NCI-H460 (cell line): Measurements from ENCODE around the gene TANGO2. TPM values are rescaled to one million over a fixed set of nuclear protein-coding genes. Genes with fewer than 3 reads are reported as not detected.
"Not testable (repeated sequence)": the region's sequence is repeated elsewhere in the genome, so short reads cannot be mapped to it uniquely, and the experiment has no call there.

Source experiments
- DNase-seq: peaks from one replicate; pipeline ENCODE4 v3.0.0-alpha.2; 2016; ENCODE audit warnings: low read depth; ENCODE audit errors: extremely low read depth
- total RNA-seq: library from RNA; depleted of rRNA; stranded (reverse); fragments of >200 nt; shearing (Covaris generic); gene quantifications from 2 replicates; pipeline ENCODE4 v1.2.3, GENCODE V29; 2014

TANGO2 gene
- total RNA-seq, 1 experiment from 2014 or later: 13.0 TPM

GRCh38 chr22:20060700-20061480, 40.0 kb downstream of the TANGO2 start:
- DNase-seq: no peak

- DNase-seq: no peak
Observed at GRCh38 chr22:20061481-20061861, 40.6 kb downstream of the TANGO2 start.

DNA sequence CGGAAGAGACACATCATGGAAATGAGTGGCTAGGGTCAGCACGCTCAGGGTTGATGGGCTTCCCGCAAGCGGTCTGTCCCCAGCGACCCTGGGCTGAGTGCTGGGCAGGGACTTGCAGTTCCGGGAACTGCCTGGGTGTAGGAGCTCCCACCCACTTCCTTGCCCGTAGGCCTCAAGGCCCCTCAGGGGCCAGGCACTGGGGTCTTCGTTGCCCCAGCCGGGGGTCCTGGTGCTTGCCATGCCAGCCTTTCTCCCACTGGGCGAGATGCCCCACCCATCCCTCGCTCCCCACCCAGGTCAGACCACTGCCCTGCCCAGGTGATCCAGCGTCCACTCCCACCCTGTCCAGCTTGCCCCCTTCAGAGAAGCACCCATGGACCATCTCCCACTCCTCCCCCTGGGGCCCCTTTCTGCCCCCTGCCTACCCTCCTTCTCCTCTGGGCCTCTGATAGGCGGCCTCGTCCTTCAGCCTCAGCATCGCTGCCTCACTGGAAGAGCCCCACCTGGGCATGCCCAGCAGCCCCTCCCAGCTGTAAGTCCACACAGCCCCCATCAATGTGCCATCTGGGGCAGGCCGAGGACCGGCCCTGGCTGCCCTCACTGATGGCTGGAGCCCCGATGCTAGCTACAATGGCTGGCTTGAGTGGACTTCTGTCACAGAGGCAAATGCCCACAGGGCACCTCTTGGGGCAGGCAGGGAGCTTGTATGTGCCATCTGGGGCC, 41.3 kb downstream of the TANGO2 start:
- DNase-seq: no peak

GRCh38 chr22:20062766-20063083, 41.8 kb downstream of the TANGO2 start:
- DNase-seq: no peak

DNA sequence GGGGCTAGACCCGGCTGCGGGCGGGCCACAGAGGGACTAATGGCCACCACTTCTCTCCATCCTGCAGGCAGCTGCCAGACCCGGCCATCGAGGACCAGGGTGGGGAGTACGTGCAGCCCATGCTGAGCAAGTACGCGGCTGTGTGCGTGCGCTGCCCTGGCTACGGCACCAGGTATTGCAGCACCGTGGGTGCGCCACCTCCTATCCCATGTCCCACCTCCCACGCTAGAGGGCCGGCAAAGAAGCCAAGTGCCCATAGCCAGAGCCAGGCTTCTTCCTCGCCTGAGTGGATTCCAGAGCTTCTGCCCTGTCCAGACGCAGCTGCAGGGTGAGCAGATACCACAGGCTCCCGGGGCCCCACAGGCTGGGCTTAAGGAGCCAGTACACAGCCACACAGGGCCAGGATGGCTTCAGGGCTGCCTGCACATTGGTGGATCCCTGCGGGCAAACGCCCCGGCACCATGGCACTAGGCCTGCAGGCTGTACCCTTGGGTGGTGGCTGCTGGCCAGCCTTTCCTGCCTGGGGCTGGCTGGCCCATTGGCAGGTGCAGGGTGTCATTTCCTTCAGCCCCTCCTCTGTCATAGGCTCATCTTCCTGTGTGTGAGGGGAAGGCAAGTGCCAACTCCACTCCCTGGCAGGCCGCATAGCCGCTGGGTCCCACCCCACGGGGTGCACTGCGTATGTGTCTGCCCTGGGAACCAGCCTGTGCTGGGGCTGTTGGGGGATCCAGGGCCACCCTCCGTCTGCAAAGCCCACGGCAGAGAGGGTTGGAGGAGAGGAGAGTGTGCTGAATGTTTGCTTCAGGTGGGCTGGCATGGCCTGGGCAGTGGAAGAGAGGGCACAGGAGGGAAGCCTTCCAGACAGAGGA, 42.6 kb downstream of the TANGO2 start:
- DNase-seq: no peak

DNA sequence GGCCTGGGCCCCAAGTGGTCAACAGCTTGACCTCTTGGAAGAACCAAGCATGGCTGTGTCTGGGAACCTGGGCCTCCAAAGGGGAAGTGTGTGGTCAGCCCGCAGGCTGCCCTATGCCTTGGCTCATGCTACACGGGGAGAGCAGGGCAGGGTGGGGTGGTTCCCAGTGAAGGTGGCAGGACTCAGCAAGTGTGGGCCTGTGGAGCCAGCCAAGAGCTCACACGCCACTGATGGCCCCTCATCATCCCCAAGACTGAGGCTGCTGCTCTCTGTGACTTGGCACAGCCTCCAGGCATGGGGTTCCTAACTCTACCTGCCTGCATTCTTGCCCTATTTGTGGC, 43.2 kb downstream of the TANGO2 start:
- DNase-seq: no peak

DNA sequence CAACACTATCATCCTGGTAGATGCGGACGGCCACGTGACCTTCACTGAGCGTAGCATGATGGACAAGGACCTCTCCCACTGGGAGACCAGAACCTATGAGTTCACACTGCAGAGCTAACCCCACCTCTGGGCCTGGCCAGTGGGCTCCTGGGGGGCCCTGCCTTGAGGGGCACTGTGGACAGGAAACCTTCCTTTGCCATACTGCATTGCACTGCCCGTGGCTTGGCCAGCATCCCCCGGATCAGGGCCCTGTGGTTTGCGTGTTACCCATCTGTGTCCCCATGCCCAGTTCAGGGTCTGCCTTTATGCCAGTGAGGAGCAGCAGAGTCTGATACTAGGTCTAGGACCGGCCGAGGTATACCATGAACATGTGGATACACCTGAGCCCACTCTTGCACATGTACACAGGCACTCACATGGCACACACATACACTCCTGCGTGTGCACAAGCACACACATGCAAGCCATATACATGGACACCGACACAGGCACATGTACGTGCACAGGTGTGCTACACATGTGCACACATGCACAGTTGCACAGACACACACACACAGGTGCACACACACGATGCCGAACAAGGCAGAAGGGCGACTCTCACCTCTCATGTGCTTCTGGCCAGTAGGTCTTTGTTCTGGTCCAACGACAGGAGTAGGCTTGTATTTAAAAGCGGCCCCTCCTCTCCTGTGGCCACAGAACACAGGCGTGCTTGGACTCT, 43.8 kb downstream of the TANGO2 start:
- no peak for DNase-seq

DNA sequence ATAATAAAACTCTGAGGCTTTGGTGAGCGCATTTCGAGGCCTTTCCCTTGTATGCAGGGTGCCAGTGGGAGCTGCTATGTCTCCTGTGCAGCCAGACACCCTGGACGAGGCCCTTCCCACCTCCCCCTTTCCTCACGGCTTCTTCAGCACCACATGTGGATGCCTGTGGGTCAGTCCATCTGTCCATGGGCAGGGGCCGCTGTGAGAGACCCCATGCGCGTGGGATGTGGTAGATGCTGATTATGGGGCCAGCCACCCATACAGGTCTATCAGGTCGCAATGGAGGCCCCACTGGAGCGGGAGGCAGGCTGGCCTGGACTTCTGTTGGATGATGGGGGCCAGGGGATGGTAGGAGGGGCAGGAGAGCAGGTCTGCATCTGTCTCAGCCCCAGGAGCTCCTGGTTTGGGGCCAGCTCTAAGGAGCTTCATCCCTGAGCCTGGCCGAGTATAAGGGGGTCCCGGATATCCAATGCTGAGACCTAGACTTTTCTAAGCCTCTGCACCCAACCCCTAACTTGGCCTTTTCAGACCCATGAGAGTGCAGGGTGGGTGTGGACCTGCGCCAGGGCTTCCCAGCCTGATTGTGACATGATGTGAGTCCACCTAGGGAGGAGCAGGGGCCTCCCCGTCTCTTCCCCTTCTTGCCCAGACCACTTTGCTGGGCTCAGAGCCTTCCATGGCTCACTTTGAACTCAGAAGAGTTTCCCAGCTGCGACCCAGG, 45.1 kb downstream of the TANGO2 start:
- no peak for DNase-seq

DNA sequence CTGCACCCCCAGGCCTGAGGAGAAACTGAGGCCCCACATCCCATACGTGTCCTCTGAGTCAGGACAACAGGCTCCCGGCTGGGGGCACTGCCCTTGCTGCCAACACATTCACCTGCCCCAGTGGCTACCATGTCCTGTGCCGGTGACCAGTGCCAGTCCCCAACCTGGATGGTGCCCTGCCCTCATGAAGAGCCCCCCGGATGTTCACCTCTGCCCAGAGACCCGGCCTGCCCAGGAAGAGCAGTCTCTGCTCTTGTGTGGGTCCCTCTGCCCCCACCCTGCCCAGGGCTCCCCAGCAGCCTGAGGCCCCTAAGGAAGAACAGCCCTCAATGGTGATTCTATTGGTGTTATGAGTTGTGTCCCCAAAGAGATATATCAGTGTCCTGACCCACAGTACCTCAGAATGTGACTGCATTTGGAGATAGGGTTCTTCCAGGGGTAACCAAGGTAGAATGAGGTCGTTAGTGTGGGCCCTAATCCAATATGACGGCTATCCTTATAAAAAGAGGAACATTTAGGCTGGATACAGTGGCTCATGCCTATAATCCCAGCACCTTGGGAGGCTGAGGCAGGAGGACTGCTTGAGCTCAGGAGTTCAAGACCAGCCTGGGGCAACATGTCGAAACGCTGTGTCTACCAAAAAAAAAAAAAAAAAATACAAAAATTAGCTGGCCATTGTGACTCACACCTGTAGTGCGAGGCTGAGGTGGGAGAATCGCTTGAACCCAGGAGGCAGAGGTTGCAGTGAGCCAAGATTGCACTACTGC, 45.9 kb downstream of the TANGO2 start:
- DNase-seq: no peak

GRCh38 chr22:20067384-20067682, 46.4 kb downstream of the TANGO2 start:
- not testable (repeated sequence) for DNase-seq

GRCh38 chr22:20068640-20069039, 47.7 kb downstream of the TANGO2 start:
- DNase-seq: no peak

- no peak for DNase-seq
Observed at GRCh38 chr22:20069331-20070042, 48.6 kb downstream of the TANGO2 start.

GRCh38 chr22:20071524-20071972, 50.6 kb downstream of the TANGO2 start:
- no peak for DNase-seq

GRCh38 chr22:20076627-20077172, 55.8 kb downstream of the TANGO2 start:
- DNase-seq: no peak

DNA sequence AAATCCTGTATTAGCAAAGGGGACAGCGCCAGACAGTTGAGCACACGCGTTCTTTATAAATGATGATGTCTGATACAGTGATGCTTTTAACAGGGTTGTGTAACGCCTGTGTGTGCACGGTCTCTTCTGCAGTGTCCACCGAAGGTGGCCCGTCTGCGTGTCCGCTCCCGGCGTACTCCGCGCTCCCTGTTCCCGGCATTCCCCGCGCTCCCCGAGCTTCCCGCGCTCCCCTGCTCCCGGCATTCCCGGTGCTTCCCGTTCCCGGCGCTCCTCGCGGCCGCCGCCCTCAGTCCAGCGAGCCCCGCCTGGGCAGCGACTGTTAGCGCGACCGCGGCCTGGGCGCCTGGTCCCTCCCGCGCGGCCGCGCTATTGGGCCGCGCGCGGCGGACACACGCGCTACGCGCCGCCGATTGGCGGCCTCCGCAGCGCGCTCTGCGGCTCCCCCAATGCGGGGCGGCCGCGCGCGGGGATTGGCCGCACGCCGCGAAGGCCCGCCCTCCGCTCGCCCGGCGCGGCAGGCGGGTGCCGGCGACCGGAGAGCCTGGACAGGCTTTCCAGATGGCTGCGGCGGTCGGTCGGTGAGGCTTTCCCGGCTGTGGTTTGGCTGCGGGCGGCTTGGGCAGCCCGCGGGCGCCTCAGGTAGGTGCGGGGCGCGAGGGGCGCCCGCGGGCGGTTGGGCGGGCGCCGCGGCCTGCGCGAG, 59.0 kb downstream of the TANGO2 start, which contains the start of gene DGCR8:
TSS of gene DGCR8 (plus strand) at position 497 of the 700 bp plus-strand sequence. CDS start 5,723 bp downstream, outside the sequence.
- peak; percentile 88 for DNase-seq

GRCh38 chr22:20080445-20080775, 59.5 kb downstream of the TANGO2 start:
- peak; percentile 36 for DNase-seq

DNA sequence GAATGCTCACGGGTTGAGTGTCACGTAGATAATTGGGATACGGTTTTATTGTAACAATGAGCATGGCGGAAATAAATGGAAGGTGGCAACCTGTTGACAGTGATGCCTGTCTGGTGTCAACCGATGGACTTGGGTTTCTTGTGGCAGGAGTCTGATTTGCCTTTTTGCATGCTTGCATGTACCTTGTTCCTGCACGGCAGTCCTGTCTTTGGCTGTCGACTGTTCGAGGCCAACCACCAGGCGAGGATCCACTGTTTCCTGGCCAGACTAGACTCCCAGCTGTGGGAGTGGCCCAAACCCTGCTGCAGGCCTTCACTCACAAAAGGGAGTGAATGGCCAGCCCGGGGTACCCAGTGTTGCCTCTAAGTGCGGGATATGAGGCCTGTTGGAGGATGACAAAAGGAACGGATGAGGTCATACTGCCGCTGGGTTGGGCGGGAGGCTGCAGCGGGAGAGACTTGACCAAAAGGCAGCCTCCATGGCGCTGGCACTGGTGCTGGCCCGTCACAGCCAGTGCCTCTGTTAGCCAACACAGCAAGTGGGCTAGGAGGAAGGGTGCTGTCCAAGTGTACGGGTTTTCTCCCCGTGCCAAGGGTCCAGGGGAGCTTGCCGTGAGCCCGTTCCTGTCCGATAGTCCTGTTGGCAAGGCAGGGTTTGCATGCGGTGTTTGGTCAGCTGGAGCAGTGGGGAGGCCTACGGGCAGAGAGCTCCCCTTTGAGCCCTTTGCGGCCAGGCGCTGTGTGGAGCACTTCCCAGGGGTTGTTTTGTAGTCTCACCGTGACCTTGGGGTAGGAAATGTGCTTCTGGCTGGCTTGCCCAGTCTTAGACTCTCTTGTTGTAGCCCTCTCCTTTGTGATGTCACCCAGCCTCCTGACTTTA, 60.1 kb downstream of the TANGO2 start:
- no peak for DNase-seq
